ENCODE measurements around the gene SLC35F3. TPM values are rescaled to one million over a fixed set of nuclear protein-coding genes. Genes with fewer than 3 reads are reported as not detected.
"Not testable (repeated sequence)": the region's sequence is repeated elsewhere in the genome, so short reads cannot be mapped to it uniquely, and the experiment has no call there.

Gene SLC35F3
- total and polyA plus RNA-seq, 2 experiments from 2014 or later: 1.0 to 3.2 TPM

DNA sequence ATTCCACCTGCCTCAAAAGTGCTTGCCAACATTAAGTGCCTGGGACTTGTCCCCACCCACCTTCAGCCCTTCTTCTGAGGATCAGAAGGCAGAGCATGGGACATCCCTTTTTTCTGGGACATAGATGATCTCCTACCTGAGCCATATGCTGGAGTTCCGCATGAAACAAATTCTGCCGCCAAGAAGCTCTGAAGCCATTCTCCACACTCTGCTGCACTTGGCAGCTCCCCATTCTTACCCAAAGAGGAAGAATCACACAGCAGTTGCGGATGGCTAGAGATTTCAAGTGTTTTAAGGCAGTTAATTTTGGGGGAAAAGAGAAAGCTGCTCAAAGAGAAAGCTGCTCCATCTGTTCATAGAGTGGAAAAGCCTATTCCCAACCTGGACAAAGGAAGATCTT lies 271.5 kb downstream of the SLC35F3 start:
- H2AFZ ChIP-seq: no peak overlapping the region
- TF ChIP-seq ZNF114 (CRISPR knock-in tag; IDR thresholded peaks at IDR 0.05): no peak
- TF ChIP-seq EZH2 (IDR thresholded peaks at IDR 0.05; ENCODE audit: low read depth, unreplicated experiment): no peak
- TF ChIP-seq STAT1 (IDR thresholded peaks at IDR 0.05; ENCODE audit: unreplicated experiment): no peak
- TF ChIP-seq, protein P1, sequence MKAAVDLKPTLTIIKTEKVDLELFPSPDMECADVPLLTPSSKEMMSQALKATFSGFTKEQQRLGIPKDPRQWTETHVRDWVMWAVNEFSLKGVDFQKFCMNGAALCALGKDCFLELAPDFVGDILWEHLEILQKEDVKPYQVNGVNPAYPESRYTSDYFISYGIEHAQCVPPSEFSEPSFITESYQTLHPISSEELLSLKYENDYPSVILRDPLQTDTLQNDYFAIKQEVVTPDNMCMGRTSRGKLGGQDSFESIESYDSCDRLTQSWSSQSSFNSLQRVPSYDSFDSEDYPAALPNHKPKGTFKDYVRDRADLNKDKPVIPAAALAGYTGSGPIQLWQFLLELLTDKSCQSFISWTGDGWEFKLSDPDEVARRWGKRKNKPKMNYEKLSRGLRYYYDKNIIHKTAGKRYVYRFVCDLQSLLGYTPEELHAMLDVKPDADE (IDR thresholded peaks at IDR 0.05): no peak
- no peak for TF ChIP-seq NANOG (IDR thresholded peaks at IDR 0.05; ENCODE audit: borderline replicate concordance)
- no peaks in the 10 kb centered on the region for H3F3A ChIP-seq (replicated peaks; ENCODE audit: low read depth)
- no peaks in the 10 kb centered on the region for H3K9me2 ChIP-seq (ENCODE audit: insufficient read depth)
- H3K27ac Mint-ChIP-seq: no peak overlapping the region
- ATAC-seq: no peak
- H3K4me1 Mint-ChIP-seq: no peaks in the 10 kb centered on the region
- no peaks in the 10 kb centered on the region for H3K27me3 ChIP-seq (ENCODE audit: insufficient read depth)
- H3K27ac ChIP-seq (ENCODE audit: low read depth): no peak overlapping the region
- no peak for DNase-seq (ENCODE audit: low spot score)
- peaks cover 4% of the 10 kb centered on the region; the same call in 1 of the 3 replicates for H3K36me3 Mint-ChIP-seq (ENCODE audit: low read depth)
- no peaks in the 10 kb centered on the region for H4K20me1 ChIP-seq (replicated peaks; ENCODE audit: insufficient read depth)
- H3K4me2 ChIP-seq: no peak overlapping the region
- H3K4me3 Mint-ChIP-seq: no peak overlapping the region
- no peaks in the 10 kb centered on the region for H3K27me3 Mint-ChIP-seq (ENCODE audit: insufficient read depth, low read depth, poor library complexity)
- H3K79me2 ChIP-seq (replicated peaks; ENCODE audit: insufficient read depth): no peaks in the 10 kb centered on the region
- no peaks in the 10 kb centered on the region for H3K36me3 ChIP-seq (ENCODE audit: insufficient read depth)
- H3K4me3 ChIP-seq: no peak overlapping the region
- H3K9me3 Mint-ChIP-seq: peaks cover 17% of the 10 kb centered on the region
- no peaks in the 10 kb centered on the region for H3K4me1 ChIP-seq (ENCODE audit: insufficient read depth)

DNA sequence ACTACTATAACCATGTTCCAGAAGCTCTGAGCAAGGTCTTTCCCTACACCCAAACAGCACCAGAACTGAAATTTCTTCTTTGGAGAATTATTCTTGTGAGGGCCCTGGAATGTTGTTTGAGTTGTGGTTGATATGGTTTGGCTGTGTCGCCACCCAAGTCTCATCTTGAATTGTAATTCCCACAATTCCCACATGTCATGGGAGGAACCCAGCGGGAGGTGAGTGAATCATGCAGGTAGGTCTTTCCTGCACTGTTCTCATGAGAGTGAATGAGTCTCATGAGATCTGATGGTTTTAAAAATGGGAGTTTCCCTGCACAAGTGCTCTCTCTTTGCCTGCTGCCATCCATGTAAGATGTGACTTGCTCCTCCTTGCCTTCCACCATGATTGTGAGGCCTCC lies 272.4 kb downstream of the SLC35F3 start:
- not testable (repeated sequence) for H3K79me2 ChIP-seq (replicated peaks; ENCODE audit: insufficient read depth); H3K27me3 ChIP-seq (ENCODE audit: insufficient read depth); H3K27ac ChIP-seq (ENCODE audit: low read depth); H2AFZ ChIP-seq; DNase-seq (ENCODE audit: low spot score); ATAC-seq; H3K27ac Mint-ChIP-seq; H3K4me2 ChIP-seq; H3K4me1 ChIP-seq (ENCODE audit: insufficient read depth); H4K20me1 ChIP-seq (replicated peaks; ENCODE audit: insufficient read depth); H3K4me3 ChIP-seq; H3K36me3 Mint-ChIP-seq (ENCODE audit: low read depth); H3K4me3 Mint-ChIP-seq; H3K27me3 Mint-ChIP-seq (ENCODE audit: insufficient read depth, low read depth, poor library complexity); H3F3A ChIP-seq (replicated peaks; ENCODE audit: low read depth); H3K4me1 Mint-ChIP-seq; H3K36me3 ChIP-seq (ENCODE audit: insufficient read depth); H3K9me2 ChIP-seq (ENCODE audit: insufficient read depth)
- H3K9me3 Mint-ChIP-seq: peaks cover 17% of the 10 kb centered on the region

DNA sequence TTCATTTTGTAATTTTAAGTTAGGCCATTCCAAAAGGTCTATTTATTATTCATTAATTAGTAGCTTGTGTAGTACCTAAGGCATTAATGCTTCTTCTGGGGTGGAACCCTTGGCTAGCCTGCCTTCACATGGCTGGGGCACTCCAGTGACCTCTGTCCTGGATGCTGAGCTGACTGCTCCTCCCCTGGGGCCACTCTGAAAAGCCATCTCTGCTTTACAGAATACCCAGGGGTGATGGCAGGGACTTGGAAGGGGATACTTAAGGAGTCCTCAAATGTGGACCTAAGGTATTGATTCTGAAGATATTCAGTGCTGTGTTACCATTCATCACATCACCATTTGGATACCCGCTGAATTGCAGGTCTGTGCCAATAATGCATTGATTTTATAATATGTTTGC lies 281.0 kb downstream of the SLC35F3 start:
- Histone ChIP-seq H3K4me2 (no peak overlapping the region), H3K79me2 (replicated peaks; ENCODE audit: insufficient read depth) (no peaks in the 10 kb centered on the region), H3K4me1 (ENCODE audit: insufficient read depth) (no peaks in the 10 kb centered on the region), H4K20me1 (replicated peaks; ENCODE audit: insufficient read depth) (no peaks in the 10 kb centered on the region), H3K4me3 (no peak overlapping the region), H3F3A (replicated peaks; ENCODE audit: low read depth) (no peaks in the 10 kb centered on the region), H3K9me2 (ENCODE audit: insufficient read depth) (no peaks in the 10 kb centered on the region), H3K27ac (ENCODE audit: low read depth) (no peak overlapping the region), H3K27me3 (ENCODE audit: insufficient read depth) (no peaks in the 10 kb centered on the region), H2AFZ (no peak overlapping the region), H3K36me3 (ENCODE audit: insufficient read depth) (no peaks in the 10 kb centered on the region)
- Mint-ChIP-seq H3K4me1 (peaks cover 10% of the 10 kb centered on the region; the same call in 2 of the 3 replicates), H3K27ac (no peak overlapping the region), H3K27me3 (ENCODE audit: insufficient read depth, low read depth, poor library complexity) (peaks cover 6% of the 10 kb centered on the region), H3K9me3 (peaks cover 8% of the 10 kb centered on the region; the same call in 2 of the 3 replicates), H3K36me3 (ENCODE audit: low read depth) (no peaks in the 10 kb centered on the region; the same call in 2 of the 3 replicates), H3K4me3 (no peak overlapping the region)
- ATAC-seq (no peak), DNase-seq (ENCODE audit: low spot score) (no peak)
- TF ChIP-seq ZNF331 (CRISPR knock-in tag; IDR thresholded peaks at IDR 0.05; ENCODE audit: low read depth) (no peak), CREB1 (CRISPR knock-in tag; IDR thresholded peaks at IDR 0.05; ENCODE audit: low read depth) (no peak)
- TF ChIP-seq, protein P2, sequence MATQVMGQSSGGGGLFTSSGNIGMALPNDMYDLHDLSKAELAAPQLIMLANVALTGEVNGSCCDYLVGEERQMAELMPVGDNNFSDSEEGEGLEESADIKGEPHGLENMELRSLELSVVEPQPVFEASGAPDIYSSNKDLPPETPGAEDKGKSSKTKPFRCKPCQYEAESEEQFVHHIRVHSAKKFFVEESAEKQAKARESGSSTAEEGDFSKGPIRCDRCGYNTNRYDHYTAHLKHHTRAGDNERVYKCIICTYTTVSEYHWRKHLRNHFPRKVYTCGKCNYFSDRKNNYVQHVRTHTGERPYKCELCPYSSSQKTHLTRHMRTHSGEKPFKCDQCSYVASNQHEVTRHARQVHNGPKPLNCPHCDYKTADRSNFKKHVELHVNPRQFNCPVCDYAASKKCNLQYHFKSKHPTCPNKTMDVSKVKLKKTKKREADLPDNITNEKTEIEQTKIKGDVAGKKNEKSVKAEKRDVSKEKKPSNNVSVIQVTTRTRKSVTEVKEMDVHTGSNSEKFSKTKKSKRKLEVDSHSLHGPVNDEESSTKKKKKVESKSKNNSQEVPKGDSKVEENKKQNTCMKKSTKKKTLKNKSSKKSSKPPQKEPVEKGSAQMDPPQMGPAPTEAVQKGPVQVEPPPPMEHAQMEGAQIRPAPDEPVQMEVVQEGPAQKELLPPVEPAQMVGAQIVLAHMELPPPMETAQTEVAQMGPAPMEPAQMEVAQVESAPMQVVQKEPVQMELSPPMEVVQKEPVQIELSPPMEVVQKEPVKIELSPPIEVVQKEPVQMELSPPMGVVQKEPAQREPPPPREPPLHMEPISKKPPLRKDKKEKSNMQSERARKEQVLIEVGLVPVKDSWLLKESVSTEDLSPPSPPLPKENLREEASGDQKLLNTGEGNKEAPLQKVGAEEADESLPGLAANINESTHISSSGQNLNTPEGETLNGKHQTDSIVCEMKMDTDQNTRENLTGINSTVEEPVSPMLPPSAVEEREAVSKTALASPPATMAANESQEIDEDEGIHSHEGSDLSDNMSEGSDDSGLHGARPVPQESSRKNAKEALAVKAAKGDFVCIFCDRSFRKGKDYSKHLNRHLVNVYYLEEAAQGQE (IDR thresholded peaks at IDR 0.05; ENCODE audit: unreplicated experiment): no peak
- TF ChIP-seq, protein P3, sequence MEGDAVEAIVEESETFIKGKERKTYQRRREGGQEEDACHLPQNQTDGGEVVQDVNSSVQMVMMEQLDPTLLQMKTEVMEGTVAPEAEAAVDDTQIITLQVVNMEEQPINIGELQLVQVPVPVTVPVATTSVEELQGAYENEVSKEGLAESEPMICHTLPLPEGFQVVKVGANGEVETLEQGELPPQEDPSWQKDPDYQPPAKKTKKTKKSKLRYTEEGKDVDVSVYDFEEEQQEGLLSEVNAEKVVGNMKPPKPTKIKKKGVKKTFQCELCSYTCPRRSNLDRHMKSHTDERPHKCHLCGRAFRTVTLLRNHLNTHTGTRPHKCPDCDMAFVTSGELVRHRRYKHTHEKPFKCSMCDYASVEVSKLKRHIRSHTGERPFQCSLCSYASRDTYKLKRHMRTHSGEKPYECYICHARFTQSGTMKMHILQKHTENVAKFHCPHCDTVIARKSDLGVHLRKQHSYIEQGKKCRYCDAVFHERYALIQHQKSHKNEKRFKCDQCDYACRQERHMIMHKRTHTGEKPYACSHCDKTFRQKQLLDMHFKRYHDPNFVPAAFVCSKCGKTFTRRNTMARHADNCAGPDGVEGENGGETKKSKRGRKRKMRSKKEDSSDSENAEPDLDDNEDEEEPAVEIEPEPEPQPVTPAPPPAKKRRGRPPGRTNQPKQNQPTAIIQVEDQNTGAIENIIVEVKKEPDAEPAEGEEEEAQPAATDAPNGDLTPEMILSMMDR (conservative IDR thresholded peaks at IDR 0.05; ENCODE audit: low read depth in 2 of 2): no peak
